CD14-positive monocyte (primary cell): ENCODE measurements around the gene DENND4A. TPM values are rescaled to one million over a fixed set of nuclear protein-coding genes. Genes with fewer than 3 reads are reported as not detected.

Source experiments
- DNase-seq, 3 donors: peaks; one replicate each; pipeline ENCODE4 v3.0.0-alpha.2; 2011 to 2022
- H2AFZ ChIP-seq: 2 replicates; pipeline ENCODE4 v1.6.0; 2012; ENCODE audit warnings: mild to moderate bottlenecking, low read depth, low read length, inconsistent platforms; ENCODE audit not compliant: insufficient read depth, poor library complexity, severe bottlenecking
- H3K27ac ChIP-seq, 2 donors: 1 replicate in 1 of 2; 2 replicates in 1 of 2; pipeline ENCODE4 v1.5.1; 2012 to 2013; ENCODE audit warnings: low read length in 2 of 2, control low read depth in 1 of 2, inconsistent platforms in 1 of 2, low read depth in 1 of 2, mild to moderate bottlenecking in 1 of 2
- H3K27me3 ChIP-seq, 2 donors: one replicate each; pipeline versions ENCODE4 v1.6.0 to v1.6.1; 2011 to 2013; ENCODE audit warnings: low read length in 2 of 2; ENCODE audit not compliant: control insufficient read depth in 2 of 2, insufficient read depth in 2 of 2
- H3K36me3 ChIP-seq, 2 donors: replicated peaks in 1 of 2; 1 replicate in 1 of 2; 2 replicates in 1 of 2; pipeline versions ENCODE4 v1.5.1 to v1.6.1; 2012 to 2013; ENCODE audit warnings: low read length in 2 of 2, control low read depth in 1 of 2, inconsistent platforms in 1 of 2, mild to moderate bottlenecking in 1 of 2; ENCODE audit not compliant: insufficient read depth in 2 of 2, control insufficient read depth in 1 of 2
- H3K4me1 ChIP-seq, 2 donors: 1 replicate in 1 of 2; 2 replicates in 1 of 2; pipeline versions ENCODE4 v1.5.1 to v1.6.1; 2012 to 2013; ENCODE audit warnings: low read length in 2 of 2, control low read depth in 1 of 2, inconsistent platforms in 1 of 2, mild to moderate bottlenecking in 1 of 2, moderate library complexity in 1 of 2; ENCODE audit not compliant: insufficient read depth in 2 of 2, control insufficient read depth in 1 of 2
- H3K4me2 ChIP-seq: replicated peaks from 2 replicates; pipeline ENCODE3; 2012; ENCODE audit warnings: low read length, moderate library complexity, mild to moderate bottlenecking; ENCODE audit not compliant: poor library complexity, severe bottlenecking; ENCODE audit errors: extremely low read depth
- H3K4me3 ChIP-seq, 3 experiments: fragments of 200-600 bp in 1 of 3; sonication (generic) in 1 of 3; replicated peaks in 1 of 3; 1 replicate in 2 of 3; 2 replicates in 1 of 3; pipeline ENCODE4 v1.5.1; 2011 to 2013; ENCODE audit warnings: low read length in 3 of 3, mild to moderate bottlenecking in 3 of 3, control low read depth in 2 of 3, low read depth in 2 of 3, inconsistent platforms in 1 of 3, moderate library complexity in 1 of 3
- H3K79me2 ChIP-seq: 2 replicates; pipeline ENCODE4 v1.6.0; 2012; ENCODE audit warnings: mild to moderate bottlenecking, control low read depth, inconsistent platforms, low read length, moderate library complexity; ENCODE audit not compliant: insufficient read depth
- H3K9ac ChIP-seq: 2 replicates; pipeline ENCODE4 v1.6.0; 2017; ENCODE audit warnings: low read length, mild to moderate bottlenecking; ENCODE audit not compliant: insufficient read depth, poor library complexity, severe bottlenecking
- H3K9me3 ChIP-seq, 2 donors: replicated peaks in 1 of 2; 1 replicate in 1 of 2; 2 replicates in 1 of 2; pipeline versions ENCODE4 v1.5.1 to v1.6.1; 2012 to 2013; ENCODE audit warnings: low read length in 2 of 2, control low read depth in 1 of 2; ENCODE audit not compliant: control insufficient read depth in 1 of 2, insufficient read depth in 1 of 2
- H4K20me1 ChIP-seq: 2 replicates; pipeline ENCODE4 v1.6.0; 2012; ENCODE audit warnings: mild to moderate bottlenecking, low read length, control low read depth, moderate library complexity; ENCODE audit not compliant: insufficient read depth
- H3K27ac Mint-ChIP-seq, 7 donors: one replicate each; pipeline ENCODE4 v1.8.0; 2020; ENCODE audit warnings: mild to moderate bottlenecking in 7 of 7, mixed read lengths in 7 of 7, moderate library complexity in 6 of 7, inconsistent platforms in 2 of 7
- H3K27me3 Mint-ChIP-seq, 3 donors: one replicate each; pipeline ENCODE4 v1.8.0; 2021 to 2022; ENCODE audit warnings: low read depth in 3 of 3, mild to moderate bottlenecking in 3 of 3, mixed read lengths in 3 of 3, moderate library complexity in 3 of 3, inconsistent platforms in 1 of 3
- H3K36me3 Mint-ChIP-seq, 2 donors: one replicate each; pipeline ENCODE4 v1.8.0; 2020; ENCODE audit warnings: mixed read lengths in 2 of 2, inconsistent platforms in 1 of 2, mild to moderate bottlenecking in 1 of 2
- H3K4me1 Mint-ChIP-seq: one replicate; pipeline ENCODE4 v1.8.0; 2020; ENCODE audit warnings: mild to moderate bottlenecking, mixed read lengths
- H3K4me3 Mint-ChIP-seq, 2 donors: one replicate each; pipeline ENCODE4 v1.8.0; 2020; ENCODE audit warnings: mild to moderate bottlenecking in 2 of 2, mixed read lengths in 2 of 2, moderate library complexity in 1 of 2
- H3K9me3 Mint-ChIP-seq, 7 donors: one replicate each; pipeline ENCODE4 v1.8.0; 2020 to 2022; ENCODE audit warnings: mixed read lengths in 7 of 7, mild to moderate bottlenecking in 6 of 7, moderate library complexity in 6 of 7, inconsistent platforms in 2 of 7
- CTCF ChIP-seq: fragments of 200-600 bp; IDR thresholded peaks from one replicate; pipeline ENCODE4 v1.8.0; 2022; ENCODE audit warnings: antibody characterized with exemption, mild to moderate bottlenecking
- WGBS: methylation state at CpG from one replicate; pipeline ENCODE4 v1.1.5; 2013; ENCODE audit warnings: missing lambda C conversion rate; ENCODE audit not compliant: insufficient coverage; 5-methylcytosine and 5-hydroxymethylcytosine counted together
- intact Hi-C, 2 donors: fragments of 100-400 bp; cut with micrococcal nuclease; formaldehyde crosslinking; loops; one replicate each; pipeline versions ENCODE4 v1.15.0 to v1.15.1; 2023
- polyA plus RNA-seq, 3 donors: library from polyadenylated mRNA; depleted of rRNA in 1 of 3; unstranded in 2 of 3; stranded (reverse) in 1 of 3; fragments of 300-500 nt in 2 of 3; fragments of >200 nt in 1 of 3; fragmentation: Illumina TruSeq in 2 of 3; gene quantifications; 1 replicate in 2 of 3; 2 replicates in 1 of 3; pipeline ENCODE4 v1.2.3, GENCODE V29; 2012 to 2021

The DENND4A gene
- polyA plus RNA-seq, 3 donors: 4.6 to 11.0 (median 6.9) TPM

GRCh38 chr15:65723876-65724275 is 68.2 kb downstream of the DENND4A start:
- H3K27ac Mint-ChIP-seq: no peak overlapping the region
- H3K4me1 Mint-ChIP-seq: no peaks in the 10 kb centered on the region
- WGBS: 100% methylated on average over 1 of the region's 5 CpGs
- Histone ChIP-seq H3K4me2 (no peak overlapping the region), H3K4me1 (no peaks in the 10 kb centered on the region), H3K4me3 (no peak overlapping the region), H3K36me3 (peaks cover 80 to 93% of the 10 kb centered on the region in 2 donors), H3K9me3 (no peaks in the 10 kb centered on the region), H2AFZ (no peak overlapping the region), H3K27me3 (no peaks in the 10 kb centered on the region), H3K27ac (no peak overlapping the region), H3K9ac (no peak overlapping the region), H3K79me2 (no peaks in the 10 kb centered on the region), H4K20me1 (no peaks in the 10 kb centered on the region)
- no peak overlapping the region for H3K4me3 Mint-ChIP-seq
- no peaks in the 10 kb centered on the region for H3K9me3 Mint-ChIP-seq
- no peak for TF ChIP-seq CTCF
- H3K27me3 Mint-ChIP-seq: no peaks in the 10 kb centered on the region
- intact Hi-C loops: no loop called here
- peaks cover 52 to 67% of the 10 kb centered on the region in 2 donors for H3K36me3 Mint-ChIP-seq
- no peak for DNase-seq

- Mint-ChIP-seq H3K4me1 (no peaks in the 10 kb centered on the region), H3K36me3 (peaks cover 61 to 72% of the 10 kb centered on the region in 2 donors), H3K27ac (no peak overlapping the region), H3K4me3 (no peak overlapping the region), H3K9me3 (no peaks in the 10 kb centered on the region), H3K27me3 (no peaks in the 10 kb centered on the region)
- Histone ChIP-seq H3K9me3 (no peaks in the 10 kb centered on the region), H4K20me1 (no peaks in the 10 kb centered on the region), H3K9ac (no peak overlapping the region), H3K79me2 (no peaks in the 10 kb centered on the region), H3K4me1 (no peaks in the 10 kb centered on the region), H3K27me3 (no peaks in the 10 kb centered on the region), H2AFZ (no peak overlapping the region), H3K36me3 (peaks cover 71 to 91% of the 10 kb centered on the region in 2 donors), H3K4me3 (no peak overlapping the region), H3K27ac (no peak overlapping the region), H3K4me2 (no peak overlapping the region)
- DNase-seq: no peak
- 97% methylated on average over 3 of the region's 5 CpGs for WGBS
- intact Hi-C loops: no loop called here
- no peak for TF ChIP-seq CTCF
Measured at GRCh38 chr15:65722191-65722590, 69.9 kb downstream of the DENND4A start.
